Endothelial cell of umbilical vein (primary cell): ENCODE results near the gene SBF1. TPM values are rescaled to one million over a fixed set of nuclear protein-coding genes. Genes with fewer than 3 reads are reported as not detected.

ENCODE experiments used
- BruUV-seq: library from RNA; stranded (reverse); fragments of 400-500 nt; replicated peaks from 2 replicates; lab custom pipeline; 2021; lab: Mats Ljungman, UMichigan
- CTCF ChIA-PET: fragments of 300-600, 350-600 bp; sonication (Branson Sonifier 250); formaldehyde crosslinking; loops from one replicate; lab custom pipeline; 2021; ENCODE audit warnings: antibody characterized with exemption, inconsistent platforms; lab: Charles Lee
- POLR2A ChIA-PET: fragments of 300-600, 350-600 bp; sonication (Branson Sonifier 250); formaldehyde crosslinking; loops from one replicate; lab custom pipeline; 2021; ENCODE audit warnings: antibody characterized with exemption, inconsistent platforms; lab: Charles Lee
- DNase-seq: peaks from one replicate; pipeline ENCODE4 v3.0.0-alpha.2; 2011; ENCODE audit warnings: low read depth, low spot score
- FAIRE-seq: peaks from 2 replicates; lab custom pipeline; 2011; peaks lifted over from hg19 to GRCh38; lab: Jason Lieb, UNC
- H2AFZ ChIP-seq: 2 replicates; pipeline ENCODE4 v1.6.0; 2012; ENCODE audit warnings: low read depth, low read length, control low read depth, inconsistent platforms
- H3K27ac ChIP-seq: 2 replicates; pipeline ENCODE4 v1.5.1; 2011; ENCODE audit warnings: low read depth, mild to moderate bottlenecking, control low read depth, low read length, moderate library complexity; ENCODE audit not compliant: insufficient read depth
- H3K27me3 ChIP-seq, 2 experiments: 2 replicates each; pipeline versions ENCODE4 v1.6.0 to v1.6.1; 2011; ENCODE audit warnings: low read length in 2 of 2, mixed read lengths in 1 of 2; ENCODE audit not compliant: control insufficient read depth in 2 of 2, insufficient read depth in 2 of 2
- H3K36me3 ChIP-seq, 2 experiments: 2 replicates in 1 of 2; 3 replicates in 1 of 2; pipeline ENCODE4 v1.5.1; 2011; ENCODE audit warnings: low read length in 2 of 2, mild to moderate bottlenecking in 1 of 2, moderate library complexity in 1 of 2; ENCODE audit not compliant: control insufficient read depth in 2 of 2, insufficient read depth in 2 of 2; ENCODE audit errors: extremely low read depth in 1 of 2
- H3K4me1 ChIP-seq: 3 replicates; pipeline ENCODE4 v1.5.1; 2011; ENCODE audit warnings: mild to moderate bottlenecking, low read length; ENCODE audit not compliant: control insufficient read depth, insufficient read depth; ENCODE audit errors: extremely low read depth
- H3K4me2 ChIP-seq: 2 replicates; pipeline ENCODE4 v1.6.1; 2011; ENCODE audit warnings: low read length, control low read depth, mixed read lengths; ENCODE audit not compliant: insufficient read depth
- H3K4me3 ChIP-seq, 3 experiments: fragments of 200-600 bp in 1 of 3; sonication (generic), shearing (Covaris generic) in 1 of 3; replicated peaks in 1 of 3; 2 replicates each; pipeline ENCODE4 v1.5.1; 2011 to 2016; ENCODE audit warnings: control low read depth in 3 of 3, low read length in 3 of 3, mild to moderate bottlenecking in 2 of 3, inconsistent platforms in 1 of 3, low read depth in 1 of 3, moderate library complexity in 1 of 3; ENCODE audit not compliant: insufficient read depth in 1 of 3
- H3K79me2 ChIP-seq: 2 replicates; pipeline ENCODE4 v1.6.0; 2012; ENCODE audit warnings: low read length, inconsistent platforms; ENCODE audit not compliant: control insufficient read depth, insufficient read depth
- H3K9ac ChIP-seq: replicated peaks from 2 replicates; pipeline ENCODE3; 2011; ENCODE audit warnings: low read length, control low read depth; ENCODE audit not compliant: insufficient read depth; ENCODE audit errors: extremely low read depth
- H3K9me1 ChIP-seq: replicated peaks from 3 replicates; pipeline ENCODE4 v1.6.0; 2011; ENCODE audit warnings: mild to moderate bottlenecking, low read length; ENCODE audit not compliant: control insufficient read depth, insufficient read depth; ENCODE audit errors: extremely low read depth
- H3K9me3 ChIP-seq: replicated peaks from 2 replicates; pipeline ENCODE4 v1.5.1; 2012; ENCODE audit warnings: low read length, inconsistent platforms; ENCODE audit not compliant: control insufficient read depth, insufficient read depth
- H4K20me1 ChIP-seq: replicated peaks from 2 replicates; pipeline ENCODE3; 2011; ENCODE audit warnings: mild to moderate bottlenecking, low read length; ENCODE audit not compliant: control insufficient read depth, insufficient read depth; ENCODE audit errors: extremely low read depth
- CTCF ChIP-seq, 2 donors: IDR thresholded peaks; 1 replicate in 1 of 2; 2 replicates in 1 of 2; pipeline ENCODE4 v1.5.1; 2011; ENCODE audit warnings: low read length in 2 of 2, mild to moderate bottlenecking in 2 of 2, moderate library complexity in 2 of 2, control low read depth in 1 of 2, inconsistent platforms in 1 of 2, low read depth in 1 of 2; ENCODE audit not compliant: insufficient read depth in 1 of 2; ENCODE audit errors: extremely low read depth in 1 of 2
- EZH2 ChIP-seq: IDR thresholded peaks from 2 replicates; pipeline ENCODE4 v1.6.1; 2012; ENCODE audit warnings: borderline replicate concordance, low read depth, mild to moderate bottlenecking, moderate library complexity, low read length, inconsistent platforms; ENCODE audit not compliant: severe bottlenecking
- FOS ChIP-seq: IDR thresholded peaks from 2 replicates; pipeline ENCODE4 v1.6.1; 2011; ENCODE audit warnings: mild to moderate bottlenecking, low read length, moderate library complexity, borderline replicate concordance; ENCODE audit not compliant: insufficient read depth
- GATA2 ChIP-seq: IDR thresholded peaks from 2 replicates; pipeline ENCODE4 v1.7.0; 2011; ENCODE audit warnings: low read depth, mild to moderate bottlenecking, moderate library complexity, mixed read lengths, low read length; ENCODE audit not compliant: insufficient read length, insufficient read depth
- JUN ChIP-seq: IDR thresholded peaks from 2 replicates; pipeline ENCODE4 v1.6.1; 2011; ENCODE audit warnings: borderline replicate concordance, low read depth; ENCODE audit not compliant: insufficient read length, insufficient read depth
- MAX ChIP-seq: IDR thresholded peaks from 2 replicates; pipeline ENCODE4 v1.6.1; 2011; ENCODE audit not compliant: insufficient read depth, insufficient read length
- MYC ChIP-seq: IDR thresholded peaks from one replicate; pipeline ENCODE4 v1.6.1; 2011; ENCODE audit warnings: mild to moderate bottlenecking, low read depth, low read length
- POLR2A ChIP-seq: IDR thresholded peaks from 2 replicates; pipeline ENCODE4 v1.6.1; 2012; ENCODE audit warnings: low read depth, mild to moderate bottlenecking, control low read depth, low read length
- POLR2AphosphoS5 ChIP-seq: IDR thresholded peaks from 2 replicates; pipeline ENCODE4 v1.6.1; 2012; ENCODE audit warnings: low read depth, mild to moderate bottlenecking, control low read depth, low read length, moderate library complexity; ENCODE audit not compliant: insufficient read depth
- dilution Hi-C: fragments of 300-500 bp; cut with MboI; formaldehyde crosslinking; loops from one replicate; pipeline ENCODE4 v1.15.0; 2019; ENCODE audit warnings: low sequenced_read_pairs; ENCODE audit not compliant: extremely low pct_ligation_motif_present
- intact Hi-C: fragments of 100-400 bp; cut with micrococcal nuclease; formaldehyde crosslinking; loops from one replicate; pipeline ENCODE4 v1.10.0; 2022
- polyA plus RNA-seq, 4 experiments: library from polyadenylated mRNA; depleted of rRNA in 3 of 4; stranded (reverse) in 3 of 4; unstranded in 1 of 4; fragments of >200 nt; gene quantifications; 2 replicates each; pipeline versions ENCODE4 v1.2.1 to v1.2.3, GENCODE V29; 2011 to 2012; ENCODE audit warnings: missing spikeins in 1 of 4
- total RNA-seq: library from RNA; stranded (reverse); gene quantifications from 2 replicates; pipeline ENCODE4 v1.2.3, GENCODE V29; 2021

The SBF1 gene
- total and polyA plus RNA-seq, 2 donors (not counting 3 experiments of a cell fraction or from before 2014, with no cell fraction given) = 36.3 to 68.6 TPM

- dilution Hi-C loops (no loop called here), intact Hi-C loops (loop anchor here (5.0 kb wide), 1 partner anchor 94 kb away; no protein-coding TSS in a partner anchor)
- TF ChIP-seq EZH2 (no peak), POLR2AphosphoS5 (peak; percentile 54)
- FAIRE-seq (peak; percentile 85), DNase-seq (peak; percentile 87)
- Histone ChIP-seq H3K27ac (no peak overlapping the region), H3K9me1 (no peaks in the 10 kb centered on the region), H3K79me2 (peaks cover 6% of the 10 kb centered on the region), H3K9me3 (no peaks in the 10 kb centered on the region), H3K36me3 (peaks cover 4 to 11% of the 10 kb centered on the region in 2 experiments), H3K9ac (no peak overlapping the region), H3K27me3 (no peaks in the 10 kb centered on the region), H2AFZ (no peak overlapping the region), H3K4me3 (no peak overlapping the region), H4K20me1 (no peaks in the 10 kb centered on the region), H3K4me2 (no peak overlapping the region), H3K4me1 (peaks cover 21% of the 10 kb centered on the region)
- POLR2A ChIA-PET = no interaction called here
- BruUV-seq = no TSS peak
- CTCF ChIA-PET = interaction anchor here (1.0 to 1.5 kb wide), 2 partner anchors 10 to 27 kb away, joined by 3 read pairs; no protein-coding TSS in a partner anchor
Measured at GRCh38 chr22:50403701-50404101, 71.1 kb downstream of the SBF1 start.

GRCh38 chr22:50401907-50402306 lies 72.9 kb downstream of the SBF1 start:
- no peak for TF ChIP-seq EZH2
- no peak for TF ChIP-seq FOS
- TF ChIP-seq CTCF (IDR thresholded peaks at IDR 0.05; ENCODE audit: extremely low read depth in 1 of 2, insufficient read depth in 1 of 2, low read depth in 1 of 2, low read length in 2 of 2) = no peak
- TF ChIP-seq POLR2A = no peak
- no peak for TF ChIP-seq MAX
- no peak for TF ChIP-seq POLR2AphosphoS5
- TF ChIP-seq MYC = no peak
- no peak for TF ChIP-seq JUN
- no peak for TF ChIP-seq GATA2
- no peaks in the 10 kb centered on the region for H4K20me1 ChIP-seq
- H3K4me1 ChIP-seq = peaks cover 25% of the 10 kb centered on the region
- no peak overlapping the region for H3K4me3 ChIP-seq
- H3K9me1 ChIP-seq = no peaks in the 10 kb centered on the region
- H3K9ac ChIP-seq = no peak overlapping the region
- CTCF ChIA-PET = no interaction called here
- H3K9me3 ChIP-seq = no peaks in the 10 kb centered on the region
- FAIRE-seq (no peak), DNase-seq (no peak)
- no peak overlapping the region for H2AFZ ChIP-seq
- no peaks in the 10 kb centered on the region for H3K27me3 ChIP-seq
- intact Hi-C loops (loop anchor here (5.0 kb wide), 1 partner anchor 95 kb away; no protein-coding TSS in a partner anchor), dilution Hi-C loops (no loop called here)
- H3K36me3 ChIP-seq = peaks cover 0 to 6% of the 10 kb centered on the region in 2 experiments
- peaks cover 6% of the 10 kb centered on the region for H3K79me2 ChIP-seq
- POLR2A ChIA-PET = no interaction called here
- no peak overlapping the region for H3K27ac ChIP-seq
- BruUV-seq = no TSS peak
- no peak overlapping the region for H3K4me2 ChIP-seq
